GM12891 (cell line): ENCODE data around the gene MGAT5.

Experiments
- PAX5 ChIP-seq: IDR thresholded peaks from 2 replicates; pipeline ENCODE4 v1.6.1; 2011; ENCODE audit warnings: low read length, moderate library complexity, mild to moderate bottlenecking; ENCODE audit not compliant: insufficient read depth, severe bottlenecking
- POLR2A ChIP-seq: IDR thresholded peaks from 2 replicates; pipeline ENCODE4 v1.6.1; 2011; ENCODE audit warnings: low read depth, low read length, control low read depth
- POLR2AphosphoS5 ChIP-seq: IDR thresholded peaks from 2 replicates; pipeline ENCODE4 v1.6.1; 2011; ENCODE audit warnings: low read depth, low read length, control low read depth
- POU2F2 ChIP-seq: IDR thresholded peaks from 2 replicates; pipeline ENCODE4 v1.6.1; 2011; ENCODE audit warnings: low read depth, mild to moderate bottlenecking, control low read depth, low read length, moderate library complexity
- SPI1 ChIP-seq: IDR thresholded peaks from 2 replicates; pipeline ENCODE4 v1.6.1; 2011; ENCODE audit warnings: low read depth, low read length, control low read depth
- TAF1 ChIP-seq: IDR thresholded peaks from 2 replicates; pipeline ENCODE4 v1.6.1; 2011; ENCODE audit warnings: low read depth, low read length, control low read depth

- no peak for TF ChIP-seq TAF1
- no peak for TF ChIP-seq POU2F2
- no peak for TF ChIP-seq POLR2AphosphoS5
- TF ChIP-seq PAX5 = no peak
- no peak for TF ChIP-seq POLR2A
- TF ChIP-seq SPI1 = no peak
Observed at GRCh38 chr2:134279417-134279816, 25.5 kb downstream of the MGAT5 start.
